Measurements from ENCODE around the gene OR10G4. TPM values are rescaled to one million over a fixed set of nuclear protein-coding genes. Genes with fewer than 3 reads are reported as not detected.
"Not testable (repeated sequence)": the region's sequence is repeated elsewhere in the genome, so short reads cannot be mapped to it uniquely, and the experiment has no call there.

OR10G4 gene
- polyA plus RNA-seq, 1 donor from 2014 or later, result not detected

DNA sequence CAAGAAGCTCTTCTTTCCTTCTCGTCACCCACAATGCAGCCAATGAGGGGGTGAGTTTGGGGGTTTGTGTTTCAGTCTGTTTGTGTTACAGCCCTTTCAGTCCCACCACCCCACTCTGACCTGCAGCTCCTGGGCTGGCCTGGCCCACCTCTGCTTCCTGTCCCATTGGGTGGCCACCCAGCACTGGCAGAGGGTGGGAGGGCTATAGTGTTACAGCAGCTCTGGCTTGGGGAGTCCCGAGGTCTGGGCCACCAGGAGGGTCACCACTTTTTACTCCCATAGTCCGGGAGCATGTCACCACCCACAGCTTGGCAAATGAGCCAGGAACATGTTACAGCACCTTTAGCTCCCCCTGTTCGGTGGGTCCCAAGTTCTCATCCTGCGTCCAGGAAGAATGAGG, 33.5 kb upstream of the OR10G4 start:
- Histone ChIP-seq H3K27ac (ENCODE audit: low read length) (no peak overlapping the region), H4K20me1 (ENCODE audit: insufficient read depth) (no peaks in the 10 kb centered on the region), H3K9ac (ENCODE audit: low read length) (no peak overlapping the region), H2AFZ (ENCODE audit: low read depth, low read length) (no peak overlapping the region), H3K4me2 (ENCODE audit: low read length) (no peak overlapping the region), H3K9me2 (ENCODE audit: insufficient read depth, low read length) (no peaks in the 10 kb centered on the region), H3K79me2 (replicated peaks; ENCODE audit: insufficient read depth, low read length) (no peaks in the 10 kb centered on the region), H3K36me3 (ENCODE audit: insufficient read depth, low read length) (no peaks in the 10 kb centered on the region), H3F3A (ENCODE audit: insufficient read depth, low read length, poor library complexity, severe bottlenecking) (no peaks in the 10 kb centered on the region), H3K4me3 (ENCODE audit: low read length) (no peak overlapping the region), H3K27me3 (ENCODE audit: insufficient read depth, low read depth, low read length) (no peaks in the 10 kb centered on the region), H3K9me3 (ENCODE audit: low read length) (no peaks in the 10 kb centered on the region)
- TF ChIP-seq TAF1 (IDR thresholded peaks at IDR 0.05; ENCODE audit: low read depth) (no peak), RAD21 (conservative IDR thresholded peaks at IDR 0.05) (no peak), MXI1 (conservative IDR thresholded peaks at IDR 0.05; ENCODE audit: poor library complexity, severe bottlenecking) (no peak), EZH2 (IDR thresholded peaks at IDR 0.05; ENCODE audit: borderline replicate concordance, insufficient read depth, low read length, poor library complexity, severe bottlenecking) (no peak), POLR2AphosphoS5 (IDR thresholded peaks at IDR 0.05) (no peak), SMC3 (conservative IDR thresholded peaks at IDR 0.05; ENCODE audit: poor library complexity) (no peak), EP300 (conservative IDR thresholded peaks at IDR 0.05; ENCODE audit: poor library complexity, severe bottlenecking) (no peak)
- TF ChIP-seq, protein P1, sequence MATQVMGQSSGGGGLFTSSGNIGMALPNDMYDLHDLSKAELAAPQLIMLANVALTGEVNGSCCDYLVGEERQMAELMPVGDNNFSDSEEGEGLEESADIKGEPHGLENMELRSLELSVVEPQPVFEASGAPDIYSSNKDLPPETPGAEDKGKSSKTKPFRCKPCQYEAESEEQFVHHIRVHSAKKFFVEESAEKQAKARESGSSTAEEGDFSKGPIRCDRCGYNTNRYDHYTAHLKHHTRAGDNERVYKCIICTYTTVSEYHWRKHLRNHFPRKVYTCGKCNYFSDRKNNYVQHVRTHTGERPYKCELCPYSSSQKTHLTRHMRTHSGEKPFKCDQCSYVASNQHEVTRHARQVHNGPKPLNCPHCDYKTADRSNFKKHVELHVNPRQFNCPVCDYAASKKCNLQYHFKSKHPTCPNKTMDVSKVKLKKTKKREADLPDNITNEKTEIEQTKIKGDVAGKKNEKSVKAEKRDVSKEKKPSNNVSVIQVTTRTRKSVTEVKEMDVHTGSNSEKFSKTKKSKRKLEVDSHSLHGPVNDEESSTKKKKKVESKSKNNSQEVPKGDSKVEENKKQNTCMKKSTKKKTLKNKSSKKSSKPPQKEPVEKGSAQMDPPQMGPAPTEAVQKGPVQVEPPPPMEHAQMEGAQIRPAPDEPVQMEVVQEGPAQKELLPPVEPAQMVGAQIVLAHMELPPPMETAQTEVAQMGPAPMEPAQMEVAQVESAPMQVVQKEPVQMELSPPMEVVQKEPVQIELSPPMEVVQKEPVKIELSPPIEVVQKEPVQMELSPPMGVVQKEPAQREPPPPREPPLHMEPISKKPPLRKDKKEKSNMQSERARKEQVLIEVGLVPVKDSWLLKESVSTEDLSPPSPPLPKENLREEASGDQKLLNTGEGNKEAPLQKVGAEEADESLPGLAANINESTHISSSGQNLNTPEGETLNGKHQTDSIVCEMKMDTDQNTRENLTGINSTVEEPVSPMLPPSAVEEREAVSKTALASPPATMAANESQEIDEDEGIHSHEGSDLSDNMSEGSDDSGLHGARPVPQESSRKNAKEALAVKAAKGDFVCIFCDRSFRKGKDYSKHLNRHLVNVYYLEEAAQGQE (IDR thresholded peaks at IDR 0.05; ENCODE audit: borderline replicate concordance), result no peak
- TF ChIP-seq, protein P2, sequence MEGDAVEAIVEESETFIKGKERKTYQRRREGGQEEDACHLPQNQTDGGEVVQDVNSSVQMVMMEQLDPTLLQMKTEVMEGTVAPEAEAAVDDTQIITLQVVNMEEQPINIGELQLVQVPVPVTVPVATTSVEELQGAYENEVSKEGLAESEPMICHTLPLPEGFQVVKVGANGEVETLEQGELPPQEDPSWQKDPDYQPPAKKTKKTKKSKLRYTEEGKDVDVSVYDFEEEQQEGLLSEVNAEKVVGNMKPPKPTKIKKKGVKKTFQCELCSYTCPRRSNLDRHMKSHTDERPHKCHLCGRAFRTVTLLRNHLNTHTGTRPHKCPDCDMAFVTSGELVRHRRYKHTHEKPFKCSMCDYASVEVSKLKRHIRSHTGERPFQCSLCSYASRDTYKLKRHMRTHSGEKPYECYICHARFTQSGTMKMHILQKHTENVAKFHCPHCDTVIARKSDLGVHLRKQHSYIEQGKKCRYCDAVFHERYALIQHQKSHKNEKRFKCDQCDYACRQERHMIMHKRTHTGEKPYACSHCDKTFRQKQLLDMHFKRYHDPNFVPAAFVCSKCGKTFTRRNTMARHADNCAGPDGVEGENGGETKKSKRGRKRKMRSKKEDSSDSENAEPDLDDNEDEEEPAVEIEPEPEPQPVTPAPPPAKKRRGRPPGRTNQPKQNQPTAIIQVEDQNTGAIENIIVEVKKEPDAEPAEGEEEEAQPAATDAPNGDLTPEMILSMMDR (IDR thresholded peaks at IDR 0.05; ENCODE audit: poor library complexity, severe bottlenecking), result no peak

DNA sequence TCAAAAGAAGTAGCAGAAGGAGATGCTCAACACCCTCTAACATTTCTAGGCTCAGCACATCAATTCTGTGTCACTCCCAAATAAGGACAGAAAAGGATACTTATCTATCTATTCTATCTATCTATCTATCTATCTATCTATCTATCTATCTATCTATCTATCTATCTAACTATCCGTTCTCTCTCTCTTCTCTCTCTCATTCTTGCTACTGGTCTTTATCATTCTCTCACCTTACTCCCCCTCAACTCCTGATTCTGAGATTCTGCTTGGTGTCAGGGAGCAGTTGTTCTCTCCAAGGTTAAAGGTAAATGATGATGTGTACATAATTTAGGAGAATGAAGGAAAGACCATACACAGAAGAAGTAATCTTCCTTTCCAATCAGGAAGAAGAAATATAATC, 17.7 kb upstream of the OR10G4 start, which contains the start of gene OR10G6:
Gene OR10G6, minus strand, starts transcription at position 43 of the 400 bp plus-strand sequence. Its CDS starts 0 bp downstream, at position 43.
- no peaks in the 10 kb centered on the region for H4K20me1 ChIP-seq (ENCODE audit: insufficient read depth)
- H3K4me2 ChIP-seq (ENCODE audit: low read length), result no peak within 1 kb of the TSS
- H3K27ac ChIP-seq (ENCODE audit: low read length), result no peak within 1 kb of the TSS
- no peak within 1 kb of the TSS for H2AFZ ChIP-seq (ENCODE audit: low read depth, low read length)
- no peaks in the 10 kb centered on the region for H3K27me3 ChIP-seq (ENCODE audit: insufficient read depth, low read depth, low read length)
- H3K79me2 ChIP-seq (replicated peaks; ENCODE audit: insufficient read depth, low read length), result no peaks in the 10 kb centered on the region
- no peaks in the 10 kb centered on the region for H3K9me2 ChIP-seq (ENCODE audit: insufficient read depth, low read length)
- no peak within 1 kb of the TSS for H3K9ac ChIP-seq (ENCODE audit: low read length)
- no peaks in the 10 kb centered on the region for H3K9me3 ChIP-seq (ENCODE audit: low read length)
- TF ChIP-seq EP300 (conservative IDR thresholded peaks at IDR 0.05; ENCODE audit: poor library complexity, severe bottlenecking) (no peak), MXI1 (conservative IDR thresholded peaks at IDR 0.05; ENCODE audit: poor library complexity, severe bottlenecking) (no peak), TAF1 (IDR thresholded peaks at IDR 0.05; ENCODE audit: low read depth) (no peak), SMC3 (conservative IDR thresholded peaks at IDR 0.05; ENCODE audit: poor library complexity) (no peak), EZH2 (IDR thresholded peaks at IDR 0.05; ENCODE audit: borderline replicate concordance, insufficient read depth, low read length, poor library complexity, severe bottlenecking) (no peak), RAD21 (conservative IDR thresholded peaks at IDR 0.05) (no peak), POLR2AphosphoS5 (IDR thresholded peaks at IDR 0.05) (no peak)
- TF ChIP-seq, protein P1 (IDR thresholded peaks at IDR 0.05; ENCODE audit: borderline replicate concordance), result no peak
- TF ChIP-seq, protein P2 (IDR thresholded peaks at IDR 0.05; ENCODE audit: poor library complexity, severe bottlenecking), result no peak
- no peak within 1 kb of the TSS for H3K4me3 ChIP-seq (ENCODE audit: low read length)
- no peaks in the 10 kb centered on the region for H3K36me3 ChIP-seq (ENCODE audit: insufficient read depth, low read length)
- no peaks in the 10 kb centered on the region for H3F3A ChIP-seq (ENCODE audit: insufficient read depth, low read length, poor library complexity, severe bottlenecking)

DNA sequence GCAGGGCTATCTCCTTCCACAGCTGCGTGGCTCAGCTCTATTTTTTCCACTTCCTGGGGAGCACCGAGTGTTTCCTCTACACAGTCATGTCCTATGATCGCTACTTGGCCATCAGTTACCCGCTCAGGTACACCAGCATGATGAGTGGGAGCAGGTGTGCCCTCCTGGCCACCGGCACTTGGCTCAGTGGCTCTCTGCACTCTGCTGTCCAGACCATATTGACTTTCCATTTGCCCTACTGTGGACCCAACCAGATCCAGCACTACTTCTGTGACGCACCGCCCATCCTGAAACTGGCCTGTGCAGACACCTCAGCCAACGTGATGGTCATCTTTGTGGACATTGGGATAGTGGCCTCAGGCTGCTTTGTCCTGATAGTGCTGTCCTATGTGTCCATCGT, 3.0 kb downstream of the OR10G4 start:
- H3K36me3 ChIP-seq (ENCODE audit: insufficient read depth, low read length); H3K4me2 ChIP-seq (ENCODE audit: low read length); H3K9me3 ChIP-seq (ENCODE audit: low read length); H4K20me1 ChIP-seq (ENCODE audit: insufficient read depth); H3K79me2 ChIP-seq (replicated peaks; ENCODE audit: insufficient read depth, low read length); H3K27me3 ChIP-seq (ENCODE audit: insufficient read depth, low read depth, low read length); H2AFZ ChIP-seq (ENCODE audit: low read depth, low read length); H3K4me3 ChIP-seq (ENCODE audit: low read length); H3K9me2 ChIP-seq (ENCODE audit: insufficient read depth, low read length); H3F3A ChIP-seq (ENCODE audit: insufficient read depth, low read length, poor library complexity, severe bottlenecking); H3K27ac ChIP-seq (ENCODE audit: low read length); H3K9ac ChIP-seq (ENCODE audit: low read length): not testable (repeated sequence)
